GM12801 (cell line): ENCODE measurements around the gene LMBRD2.

Source experiments
- TF ChIP-seq, protein P1 (sequence below): IDR thresholded peaks from one replicate; pipeline ENCODE4 v1.5.1; 2011; ENCODE audit warnings: control low read depth; ENCODE audit not compliant: insufficient read length; ENCODE audit errors: extremely low read depth

LMBRD2 gene

DNA sequence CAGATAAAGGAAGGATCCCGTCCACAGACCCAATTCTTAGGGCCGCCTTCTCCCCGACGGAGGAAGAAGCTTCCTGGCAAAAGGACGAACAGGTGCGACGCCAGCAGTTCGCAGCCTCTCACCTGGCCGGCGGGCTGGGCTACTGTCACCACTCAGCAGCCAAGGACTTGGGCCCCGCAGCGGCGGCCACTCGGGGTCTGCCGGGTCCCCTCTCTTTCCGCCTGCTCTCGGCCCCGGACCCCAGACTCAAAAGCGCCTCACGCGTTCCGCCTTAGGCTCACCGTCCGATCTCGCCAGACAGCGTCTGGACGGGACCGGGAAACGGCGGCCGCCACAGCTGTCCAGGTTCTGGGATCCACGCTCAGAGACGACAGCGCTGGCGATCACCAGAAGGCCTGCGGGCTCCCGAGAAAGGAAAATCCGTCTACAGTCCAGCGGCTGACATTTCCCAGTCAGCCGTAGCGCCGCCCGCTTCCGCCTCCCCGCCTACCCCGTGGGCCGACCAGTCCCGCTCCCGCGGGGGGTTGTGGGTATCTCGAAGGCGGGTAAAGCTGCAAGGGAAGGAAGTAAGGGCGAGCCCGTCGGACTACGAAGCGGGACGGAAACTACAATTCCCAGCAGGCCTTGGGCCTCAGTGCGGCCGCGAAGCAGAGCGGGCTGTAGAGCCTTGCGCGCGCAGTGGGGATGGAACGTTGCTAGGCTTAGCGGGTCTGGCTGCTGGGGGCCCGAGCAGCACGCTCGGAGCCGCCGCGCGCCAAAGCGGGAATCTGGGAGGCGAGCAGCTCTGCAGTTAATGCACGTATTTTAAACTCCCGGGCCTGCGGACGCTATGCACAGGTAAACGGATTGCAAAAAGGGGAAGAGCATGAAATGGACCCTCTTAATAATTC, at the start of gene LMBRD2, which contains the start of gene SKP2:
Gene LMBRD2 (minus strand): TSS at position 454 of the 890 bp plus-strand sequence. CDS start 8,538 bp downstream, outside the sequence.
Gene SKP2 (plus strand): TSS at position 678 of the 890 bp plus-strand sequence. CDS start 152 bp downstream, at position 830.
- TF ChIP-seq, protein P1, sequence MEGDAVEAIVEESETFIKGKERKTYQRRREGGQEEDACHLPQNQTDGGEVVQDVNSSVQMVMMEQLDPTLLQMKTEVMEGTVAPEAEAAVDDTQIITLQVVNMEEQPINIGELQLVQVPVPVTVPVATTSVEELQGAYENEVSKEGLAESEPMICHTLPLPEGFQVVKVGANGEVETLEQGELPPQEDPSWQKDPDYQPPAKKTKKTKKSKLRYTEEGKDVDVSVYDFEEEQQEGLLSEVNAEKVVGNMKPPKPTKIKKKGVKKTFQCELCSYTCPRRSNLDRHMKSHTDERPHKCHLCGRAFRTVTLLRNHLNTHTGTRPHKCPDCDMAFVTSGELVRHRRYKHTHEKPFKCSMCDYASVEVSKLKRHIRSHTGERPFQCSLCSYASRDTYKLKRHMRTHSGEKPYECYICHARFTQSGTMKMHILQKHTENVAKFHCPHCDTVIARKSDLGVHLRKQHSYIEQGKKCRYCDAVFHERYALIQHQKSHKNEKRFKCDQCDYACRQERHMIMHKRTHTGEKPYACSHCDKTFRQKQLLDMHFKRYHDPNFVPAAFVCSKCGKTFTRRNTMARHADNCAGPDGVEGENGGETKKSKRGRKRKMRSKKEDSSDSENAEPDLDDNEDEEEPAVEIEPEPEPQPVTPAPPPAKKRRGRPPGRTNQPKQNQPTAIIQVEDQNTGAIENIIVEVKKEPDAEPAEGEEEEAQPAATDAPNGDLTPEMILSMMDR, result no peak

DNA sequence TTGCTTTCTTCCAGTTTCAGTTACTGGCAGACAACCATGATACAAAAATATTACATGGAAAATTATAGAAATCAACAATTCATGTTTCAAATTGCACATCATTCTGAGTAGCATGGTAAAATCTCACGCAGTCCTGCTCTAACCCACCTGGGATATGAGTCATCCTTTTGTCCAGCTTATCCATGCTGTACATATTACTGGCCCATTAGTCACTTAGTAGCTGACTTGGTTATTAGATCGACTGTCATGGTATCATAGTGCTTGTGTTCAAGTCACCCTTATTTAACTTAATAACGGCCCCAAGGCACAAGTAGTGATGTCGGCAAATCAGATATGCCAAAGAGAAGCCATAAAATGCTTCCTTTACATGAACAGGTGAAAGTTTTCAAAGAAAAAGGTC, 48.8 kb upstream of the LMBRD2 start:
- TF ChIP-seq, protein P1, result no peak

- TF ChIP-seq, protein P1, result no peak
Measured at GRCh38 chr5:36199620-36200019, 47.9 kb upstream of the LMBRD2 start.

GRCh38 chr5:36198281-36198680, 46.6 kb upstream of the LMBRD2 start:
- TF ChIP-seq, protein P1, result no peak

GRCh38 chr5:36193746-36194145, 42.1 kb upstream of the LMBRD2 start:
- TF ChIP-seq, protein P1, result no peak

- TF ChIP-seq, protein P1, result no peak
Measured at GRCh38 chr5:36181774-36182173, 30.1 kb upstream of the LMBRD2 start.

DNA sequence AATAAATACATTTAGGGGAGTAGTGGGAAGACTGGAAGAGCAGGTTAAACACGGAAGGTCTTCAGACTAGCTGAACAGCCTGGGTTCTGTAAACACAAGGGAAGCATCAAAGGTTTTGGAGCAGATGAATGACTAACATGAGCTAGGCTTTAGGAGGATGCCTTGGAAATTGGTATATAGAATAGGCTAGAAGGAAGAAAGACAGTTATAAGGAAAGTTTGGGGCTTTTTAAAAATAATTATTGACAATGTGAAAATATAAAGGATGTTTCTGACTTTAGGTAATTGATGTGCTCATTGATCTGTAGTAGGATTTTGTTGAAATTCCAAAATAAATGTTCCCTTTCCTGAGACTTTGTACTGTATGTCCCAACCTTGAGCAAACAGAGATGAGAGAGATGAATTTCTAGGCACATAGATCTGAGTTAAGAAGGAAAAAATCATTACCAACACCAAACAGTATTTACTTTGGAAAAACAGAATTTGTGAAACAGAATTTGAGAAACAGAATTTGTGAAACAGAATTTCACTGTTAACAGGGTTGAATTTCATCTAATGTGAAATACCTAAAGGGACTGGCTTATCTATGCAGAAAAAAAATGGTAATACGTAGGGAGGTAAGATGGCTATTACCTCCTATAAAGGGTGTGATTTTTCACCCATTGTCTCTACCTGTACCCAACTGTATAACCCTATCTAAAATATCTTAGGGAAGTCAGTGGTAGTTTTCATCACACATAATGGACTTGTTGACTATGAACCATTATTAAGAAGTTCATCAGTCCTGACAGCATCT, 29.1 kb upstream of the LMBRD2 start:
- TF ChIP-seq, protein P1, result no peak
